Neural progenitor cell (in vitro differentiated cells): Measurements from ENCODE around the gene TCF3. TPM values are rescaled to one million over a fixed set of nuclear protein-coding genes. Genes with fewer than 3 reads are reported as not detected.

ENCODE experiments used
- DNase-seq: peaks from one replicate; pipeline ENCODE4 v3.0.0-alpha.2; 2016; ENCODE audit warnings: low spot score
- H2AFZ ChIP-seq: fragments of 200-600 bp; sonication (generic); replicated peaks from 2 replicates; pipeline ENCODE4 v1.6.1; 2016; ENCODE audit warnings: antibody characterized with exemption
- H3F3A ChIP-seq: fragments of 200-600 bp; sonication (generic); 2 replicates; pipeline ENCODE4 v1.6.1; 2016; ENCODE audit warnings: antibody characterized with exemption, low read depth
- H3K27ac ChIP-seq: fragments of 200-600 bp; sonication (generic); 2 replicates; pipeline ENCODE4 v1.5.1; 2016; ENCODE audit warnings: mild to moderate bottlenecking
- H3K27me3 ChIP-seq: fragments of 200-600 bp; sonication (generic); 2 replicates; pipeline ENCODE4 v1.6.1; 2016; ENCODE audit warnings: mild to moderate bottlenecking, moderate library complexity
- H3K36me3 ChIP-seq: fragments of 200-600 bp; sonication (generic); 2 replicates; pipeline ENCODE4 v1.5.1; 2016
- H3K4me1 ChIP-seq: fragments of 200-600 bp; sonication (generic); 2 replicates; pipeline ENCODE4 v1.6.1; 2016; ENCODE audit warnings: mixed run types
- H3K4me2 ChIP-seq: fragments of 200-600 bp; sonication (generic); 2 replicates; pipeline ENCODE4 v1.6.1; 2016
- H3K4me3 ChIP-seq: fragments of 200-600 bp; sonication (generic); 2 replicates; pipeline ENCODE4 v1.5.1; 2016
- H3K79me2 ChIP-seq: fragments of 200-600 bp; sonication (generic); 2 replicates; pipeline ENCODE4 v1.6.1; 2016; ENCODE audit warnings: low read depth
- H3K9ac ChIP-seq: fragments of 200-600 bp; sonication (generic); 2 replicates; pipeline ENCODE4 v1.6.1; 2016
- H3K9me3 ChIP-seq: fragments of 200-600 bp; sonication (generic); 2 replicates; pipeline ENCODE4 v1.5.1; 2016; ENCODE audit warnings: low read depth
- H4K20me1 ChIP-seq: fragments of 200-600 bp; sonication (generic); 2 replicates; pipeline ENCODE4 v1.6.1; 2016; ENCODE audit warnings: low read depth
- H3K27ac Mint-ChIP-seq: 3 replicates; pipeline ENCODE4 v1.8.0; 2021; ENCODE audit warnings: mixed read lengths
- H3K27me3 Mint-ChIP-seq: 2 replicates; pipeline ENCODE4 v1.8.0; 2022; ENCODE audit warnings: low read depth, mild to moderate bottlenecking, inconsistent platforms, moderate library complexity, mixed read lengths; ENCODE audit not compliant: insufficient read depth
- H3K36me3 Mint-ChIP-seq: 3 replicates; pipeline ENCODE4 v1.8.0; 2021; ENCODE audit warnings: mixed read lengths
- H3K4me1 Mint-ChIP-seq: 3 replicates; pipeline ENCODE4 v1.8.0; 2021; ENCODE audit warnings: mixed read lengths
- H3K4me3 Mint-ChIP-seq: 3 replicates; pipeline ENCODE4 v1.8.0; 2021; ENCODE audit warnings: mild to moderate bottlenecking, moderate library complexity, mixed read lengths
- H3K9me3 Mint-ChIP-seq: 3 replicates; pipeline ENCODE4 v1.8.0; 2020; ENCODE audit warnings: mixed read lengths
- EZH2 ChIP-seq: fragments of 200-600 bp; sonication (generic); IDR thresholded peaks from 2 replicates; pipeline ENCODE4 v1.6.1; 2017; ENCODE audit warnings: antibody characterized with exemption, mild to moderate bottlenecking, moderate library complexity
- EZH2phosphoT487 ChIP-seq: fragments of 200-600 bp; sonication (generic); IDR thresholded peaks from 2 replicates; pipeline ENCODE4 v1.6.1; 2017; ENCODE audit warnings: antibody characterized with exemption
- total RNA-seq: library from RNA; depleted of rRNA; stranded (reverse); fragments of >200 nt; gene quantifications from 2 replicates; pipeline ENCODE4 v1.2.3, GENCODE V29; 2015; ENCODE audit warnings: low replicate concordance
- TF ChIP-seq, protein P1 (sequence below): fragments of 200-600 bp; sonication (generic); IDR thresholded peaks from 2 replicates; pipeline ENCODE4 v1.5.1; 2017; ENCODE audit warnings: antibody characterized with exemption, mild to moderate bottlenecking

The TCF3 gene
- total RNA-seq, 1 donor from 2014 or later, result 131 TPM

DNA sequence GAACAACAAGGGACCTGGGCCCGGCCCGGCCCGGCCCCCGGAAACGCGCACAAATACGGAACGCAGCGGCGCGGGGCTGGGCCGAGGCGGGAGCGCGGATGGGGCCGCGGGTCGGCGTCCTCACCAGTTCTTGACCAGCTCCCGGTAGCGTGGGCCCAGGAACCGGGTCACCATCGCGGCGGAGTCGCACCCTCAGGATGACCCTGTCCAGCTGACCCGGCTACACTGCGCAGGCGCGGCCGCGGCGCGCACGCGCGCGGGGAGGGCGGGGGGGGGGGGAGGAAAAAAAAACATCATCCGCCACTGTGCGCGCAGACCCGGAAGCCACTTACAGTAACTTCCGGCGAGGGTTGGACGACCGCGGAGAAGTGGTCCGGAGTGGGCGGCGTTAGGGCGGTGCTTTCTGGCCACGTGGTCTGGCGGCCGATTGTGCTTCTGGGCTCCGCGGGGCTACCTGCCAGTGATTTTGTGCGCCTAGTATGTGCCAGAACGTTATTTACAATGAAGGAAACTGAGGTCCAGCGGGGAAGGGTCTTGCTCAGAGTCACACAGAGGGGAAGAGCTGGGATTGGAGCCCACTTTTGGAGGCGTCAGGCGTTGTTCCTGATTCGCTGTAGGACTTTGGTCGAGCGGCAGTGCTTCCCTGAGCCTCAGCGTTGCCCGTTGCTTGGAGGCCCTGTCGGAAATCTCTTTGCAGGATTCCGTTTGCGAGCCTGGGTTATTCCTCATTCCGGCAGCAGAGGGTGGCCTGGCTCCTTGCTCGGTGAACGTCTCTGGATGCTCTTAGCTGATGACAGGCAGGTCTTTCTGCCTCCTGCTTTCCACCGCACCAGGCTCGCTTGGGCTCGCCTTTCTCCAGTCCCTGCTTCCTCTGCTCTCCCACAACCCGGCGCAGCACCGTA, 46.9 kb downstream of the TCF3 start, which contains the start of gene UQCR11:
UQCR11 (minus strand) TSS at position 227 of the 902 bp plus-strand sequence; CDS start at position 174, 53 bp downstream.
- Histone ChIP-seq H3K4me2 (peak within 1 kb of the TSS; percentile 96), H2AFZ (peak within 1 kb of the TSS; percentile 51), H3K79me2 (peaks cover 47% of the 10 kb centered on the region), H3F3A (peaks cover 46% of the 10 kb centered on the region), H3K36me3 (no peaks in the 10 kb centered on the region), H3K27ac (peak within 1 kb of the TSS; percentile 64), H4K20me1 (peaks cover 47% of the 10 kb centered on the region), H3K27me3 (no peaks in the 10 kb centered on the region), H3K4me3 (peak within 1 kb of the TSS; percentile 92), H3K9ac (peak within 1 kb of the TSS; percentile 80), H3K4me1 (peaks cover 5% of the 10 kb centered on the region), H3K9me3 (no peaks in the 10 kb centered on the region)
- peak within 1 kb of the TSS; percentile 97 for H3K27ac Mint-ChIP-seq
- no peaks in the 10 kb centered on the region for H3K9me3 Mint-ChIP-seq
- TF ChIP-seq EZH2phosphoT487, result no peak
- TF ChIP-seq, protein P1, sequence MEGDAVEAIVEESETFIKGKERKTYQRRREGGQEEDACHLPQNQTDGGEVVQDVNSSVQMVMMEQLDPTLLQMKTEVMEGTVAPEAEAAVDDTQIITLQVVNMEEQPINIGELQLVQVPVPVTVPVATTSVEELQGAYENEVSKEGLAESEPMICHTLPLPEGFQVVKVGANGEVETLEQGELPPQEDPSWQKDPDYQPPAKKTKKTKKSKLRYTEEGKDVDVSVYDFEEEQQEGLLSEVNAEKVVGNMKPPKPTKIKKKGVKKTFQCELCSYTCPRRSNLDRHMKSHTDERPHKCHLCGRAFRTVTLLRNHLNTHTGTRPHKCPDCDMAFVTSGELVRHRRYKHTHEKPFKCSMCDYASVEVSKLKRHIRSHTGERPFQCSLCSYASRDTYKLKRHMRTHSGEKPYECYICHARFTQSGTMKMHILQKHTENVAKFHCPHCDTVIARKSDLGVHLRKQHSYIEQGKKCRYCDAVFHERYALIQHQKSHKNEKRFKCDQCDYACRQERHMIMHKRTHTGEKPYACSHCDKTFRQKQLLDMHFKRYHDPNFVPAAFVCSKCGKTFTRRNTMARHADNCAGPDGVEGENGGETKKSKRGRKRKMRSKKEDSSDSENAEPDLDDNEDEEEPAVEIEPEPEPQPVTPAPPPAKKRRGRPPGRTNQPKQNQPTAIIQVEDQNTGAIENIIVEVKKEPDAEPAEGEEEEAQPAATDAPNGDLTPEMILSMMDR, result peak; percentile 46
- peak; percentile 97 for DNase-seq
- H3K4me1 Mint-ChIP-seq, result peaks cover 21% of the 10 kb centered on the region
- peaks cover 17% of the 10 kb centered on the region for H3K27me3 Mint-ChIP-seq
- peaks cover 4% of the 10 kb centered on the region for H3K36me3 Mint-ChIP-seq
- H3K4me3 Mint-ChIP-seq, result peak within 1 kb of the TSS; percentile 93

DNA sequence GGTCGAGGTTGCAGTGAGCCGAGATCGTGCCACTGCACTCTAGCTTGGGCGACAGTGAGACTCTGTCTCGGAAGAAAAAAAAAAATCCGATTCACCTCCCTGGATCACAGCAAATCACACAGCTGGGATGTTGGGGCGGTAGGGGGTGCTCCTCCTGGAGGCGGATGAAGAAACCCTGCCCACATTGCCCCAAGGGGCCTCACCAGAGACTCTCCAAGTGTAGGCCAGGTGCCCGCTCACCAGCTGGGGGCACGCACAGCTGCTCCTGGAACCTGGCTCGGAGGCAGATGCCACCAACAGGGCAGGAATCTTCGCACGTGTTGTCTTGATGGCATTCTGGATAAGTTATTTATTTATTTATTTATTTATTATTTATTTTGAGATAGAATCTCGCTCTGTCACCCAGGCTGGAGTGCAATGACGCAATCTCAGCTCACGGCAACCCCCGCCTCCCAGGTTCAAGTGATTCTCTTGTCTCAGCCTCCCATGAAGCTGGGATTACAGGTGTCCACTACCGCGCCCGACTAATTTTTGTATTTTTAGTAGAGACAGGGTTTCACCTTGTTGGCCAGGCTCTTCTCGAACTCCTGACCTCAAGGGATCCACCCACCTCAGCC, 50.2 kb downstream of the TCF3 start:
- Histone ChIP-seq H2AFZ (no peak overlapping the region), H4K20me1 (peaks cover 64% of the 10 kb centered on the region), H3K9ac (no peak overlapping the region), H3K4me3 (no peak overlapping the region), H3K79me2 (peaks cover 65% of the 10 kb centered on the region), H3K36me3 (no peaks in the 10 kb centered on the region), H3F3A (peaks cover 18% of the 10 kb centered on the region), H3K27me3 (no peaks in the 10 kb centered on the region), H3K4me1 (peaks cover 5% of the 10 kb centered on the region), H3K4me2 (no peak overlapping the region), H3K27ac (no peak overlapping the region), H3K9me3 (no peaks in the 10 kb centered on the region)
- TF ChIP-seq, protein P1, result no peak
- TF ChIP-seq EZH2 (no peak), EZH2phosphoT487 (no peak)
- no peak overlapping the region for H3K27ac Mint-ChIP-seq
- H3K9me3 Mint-ChIP-seq, result no peaks in the 10 kb centered on the region
- no peak for DNase-seq
- peaks cover 19% of the 10 kb centered on the region for H3K27me3 Mint-ChIP-seq
- H3K4me3 Mint-ChIP-seq, result no peak overlapping the region
- peaks cover 21% of the 10 kb centered on the region for H3K4me1 Mint-ChIP-seq
- H3K36me3 Mint-ChIP-seq, result peaks cover 9% of the 10 kb centered on the region

DNA sequence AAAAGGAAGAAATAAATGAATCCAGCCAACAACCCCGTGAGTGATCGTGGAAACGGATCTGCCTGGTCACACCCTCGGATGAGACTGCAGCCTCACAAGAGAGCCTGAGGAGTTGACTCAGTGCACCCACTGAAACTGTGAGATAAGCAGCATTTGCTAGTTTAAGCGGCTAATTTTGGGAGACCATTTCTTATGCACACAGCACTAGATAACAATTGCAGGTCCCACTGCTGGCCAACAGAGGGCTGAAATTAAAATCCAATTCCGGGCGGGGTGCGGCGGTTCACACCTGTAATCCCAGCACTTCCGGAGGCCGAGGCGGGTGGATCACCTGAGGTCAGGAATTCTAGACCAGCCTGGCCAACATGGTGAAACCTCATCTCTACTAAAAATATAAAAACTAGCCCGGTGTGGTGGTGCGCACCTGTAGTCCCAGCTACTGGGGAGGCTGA, 50.8 kb downstream of the TCF3 start:
- Histone ChIP-seq H3K27ac (no peak overlapping the region), H3F3A (peaks cover 12% of the 10 kb centered on the region), H3K27me3 (no peaks in the 10 kb centered on the region), H2AFZ (no peak overlapping the region), H3K4me1 (peaks cover 5% of the 10 kb centered on the region), H3K4me3 (no peak overlapping the region), H3K9ac (no peak overlapping the region), H4K20me1 (peaks cover 64% of the 10 kb centered on the region), H3K4me2 (no peak overlapping the region), H3K9me3 (no peaks in the 10 kb centered on the region), H3K36me3 (no peaks in the 10 kb centered on the region), H3K79me2 (peaks cover 65% of the 10 kb centered on the region)
- Mint-ChIP-seq H3K4me1 (peaks cover 19% of the 10 kb centered on the region), H3K4me3 (no peak overlapping the region), H3K27ac (peak overlapping the region; percentile 60), H3K36me3 (peaks cover 9% of the 10 kb centered on the region), H3K27me3 (peaks cover 15% of the 10 kb centered on the region), H3K9me3 (no peaks in the 10 kb centered on the region)
- no peak for DNase-seq
- TF ChIP-seq, protein P1, result peak; percentile 14
- TF ChIP-seq EZH2phosphoT487, result no peak
